NCI-H69 (cell line): ENCODE results near the gene PNLIPRP3.
"Not testable (repeated sequence)": the region's sequence is repeated elsewhere in the genome, so short reads cannot be mapped to it uniquely, and the experiment has no call there.

Experiments used
- DNase-seq: peaks from one replicate; lab custom pipeline; 2025; lab: John Stamatoyannopoulos, UW

Gene PNLIPRP3

GRCh38 chr10:116427671-116428070 lies at the start of gene PNLIPRP3:
Gene PNLIPRP3, plus strand, starts transcription at chr10:116427847. Its CDS starts 166 bp downstream, at chr10:116428013.
- no peak for DNase-seq

DNA sequence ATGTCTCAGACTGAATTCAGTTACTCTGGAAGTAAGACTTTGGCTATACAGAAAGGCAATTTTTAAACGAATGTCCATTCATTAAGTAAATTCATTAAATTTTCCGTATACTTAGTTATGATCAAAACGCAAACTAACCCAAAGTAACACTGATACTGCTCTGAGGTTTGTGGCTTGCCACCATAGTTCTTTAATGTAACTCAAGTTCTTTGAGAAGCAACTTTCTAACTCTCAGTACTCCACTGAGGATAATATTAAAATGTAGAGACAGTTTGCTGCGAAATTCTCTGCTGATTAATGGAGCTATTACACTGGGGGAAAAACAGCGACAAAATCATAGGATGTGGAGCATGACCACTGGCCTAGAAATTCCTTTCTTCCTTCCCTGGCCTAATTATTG lies 45.4 kb upstream of the PNLIPRP3 start:
- no peak for DNase-seq

DNA sequence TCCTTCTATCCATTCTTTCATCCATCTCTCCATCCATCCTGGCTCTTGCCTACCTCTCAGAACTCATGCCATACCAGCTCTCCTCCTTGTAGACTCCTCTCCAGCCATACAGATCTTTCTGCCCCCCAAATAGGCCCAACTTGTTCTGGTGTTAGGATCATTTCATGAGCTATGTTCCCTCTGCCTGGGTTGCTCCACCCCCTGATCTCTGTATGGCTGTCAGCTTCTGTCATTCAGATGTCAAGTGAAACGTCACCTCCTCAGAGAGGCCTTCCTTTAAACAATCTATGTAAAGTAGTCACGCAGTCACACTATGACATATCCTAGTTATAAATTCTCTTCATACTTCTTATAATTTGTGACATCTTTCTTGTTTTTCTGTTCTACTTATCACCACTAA lies 42.3 kb upstream of the PNLIPRP3 start:
- DNase-seq = no peak

DNA sequence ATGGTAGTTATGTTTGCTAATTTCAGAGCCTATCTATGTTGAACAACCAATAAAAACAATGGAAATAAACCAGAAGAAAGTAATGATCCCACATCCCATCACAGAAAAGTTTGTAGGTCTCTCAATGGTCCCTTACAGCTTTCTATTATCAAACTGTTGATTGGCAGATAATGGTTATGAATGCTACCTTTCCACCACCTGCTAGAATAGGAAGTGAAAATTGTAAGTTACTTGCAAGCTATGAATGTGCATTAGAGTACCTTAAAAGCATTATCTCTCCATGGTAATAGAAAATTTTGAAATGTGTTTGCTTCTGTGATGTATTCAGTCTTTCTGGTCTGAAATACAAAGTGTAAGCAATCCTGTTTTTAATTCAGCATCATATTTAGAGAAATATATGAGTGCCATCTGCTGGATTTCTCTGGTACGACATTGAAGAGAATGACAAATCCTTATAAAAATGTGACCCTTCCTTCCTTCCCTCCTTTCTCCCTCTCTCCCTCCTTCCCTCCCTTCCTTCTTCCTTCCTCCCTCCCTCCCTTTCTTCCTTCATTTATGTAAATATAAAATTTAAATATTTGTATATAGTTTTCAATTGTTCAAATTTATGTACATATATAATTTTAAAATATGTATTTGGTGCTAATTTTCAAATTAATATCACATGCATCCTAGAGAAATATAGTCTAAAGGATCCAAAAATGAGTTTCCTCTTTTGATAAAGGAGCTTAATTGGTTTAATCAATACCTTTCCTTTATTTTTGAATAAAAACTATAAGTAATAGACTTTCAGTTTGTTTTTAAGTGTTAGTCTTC lies 41.4 kb upstream of the PNLIPRP3 start:
- DNase-seq = peak; percentile 34

- not testable (repeated sequence) for DNase-seq
These were observed 34.3 kb upstream of the PNLIPRP3 start for GRCh38 chr10:116393246-116393831.

DNA sequence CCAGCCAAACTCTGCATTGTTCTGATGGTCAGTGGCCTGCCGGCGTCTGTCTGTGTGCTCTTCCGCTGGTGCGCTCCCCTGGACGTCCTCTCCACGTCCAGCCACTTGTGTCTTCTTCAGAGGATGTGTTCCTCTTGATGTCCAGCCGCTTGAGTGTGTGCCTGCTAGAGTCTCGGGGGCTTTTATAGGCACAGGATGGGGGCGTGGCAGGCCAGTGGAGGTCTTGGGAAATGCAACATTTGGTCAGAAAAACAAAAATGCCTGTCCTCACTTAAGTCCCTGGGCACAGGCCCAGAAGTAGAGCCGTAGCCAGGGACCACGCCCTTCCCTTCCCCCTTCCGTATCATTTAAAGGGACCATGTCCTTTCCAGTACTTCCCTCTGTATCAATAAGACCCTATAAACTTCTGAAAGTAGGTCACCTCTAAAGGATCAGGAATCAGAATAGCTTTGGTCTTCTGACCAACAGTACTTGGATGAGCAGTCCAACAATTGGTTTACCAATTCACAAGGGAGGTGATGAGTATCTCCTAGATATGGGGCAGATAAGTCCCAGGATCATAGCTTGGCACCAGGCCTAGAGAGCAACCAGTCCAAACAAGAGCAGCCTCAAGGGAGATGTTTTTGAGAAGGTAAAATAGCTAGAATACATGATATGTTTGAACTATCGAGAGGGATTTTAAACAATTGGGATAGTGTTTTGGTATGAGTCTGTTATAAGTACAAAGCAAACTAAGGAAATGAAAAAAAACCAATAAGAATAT lies 32.2 kb upstream of the PNLIPRP3 start:
- no peak for DNase-seq

DNA sequence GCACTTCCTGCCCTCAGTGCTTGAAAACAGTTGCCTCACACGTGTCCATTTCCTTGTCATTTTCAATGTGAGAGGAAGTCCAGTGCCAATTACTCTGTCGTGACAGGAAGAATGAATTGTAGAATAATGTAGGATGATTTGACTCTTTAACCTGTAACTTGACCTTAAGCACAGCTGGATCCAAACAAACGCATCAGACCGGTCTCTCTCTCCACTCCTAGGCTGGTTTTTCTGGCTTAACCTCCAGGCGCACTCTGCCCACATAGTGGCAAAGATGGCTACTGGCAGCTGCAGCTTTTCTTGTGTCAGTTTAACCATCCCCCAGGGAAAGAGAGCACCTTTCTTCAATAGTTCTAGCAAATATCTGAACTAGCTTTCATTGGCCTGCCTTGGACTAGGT lies 29.4 kb upstream of the PNLIPRP3 start:
- no peak for DNase-seq

GRCh38 chr10:116402858-116403257 lies 24.8 kb upstream of the PNLIPRP3 start:
- DNase-seq = no peak

GRCh38 chr10:116403740-116404250 lies 23.9 kb upstream of the PNLIPRP3 start:
- no peak for DNase-seq

DNA sequence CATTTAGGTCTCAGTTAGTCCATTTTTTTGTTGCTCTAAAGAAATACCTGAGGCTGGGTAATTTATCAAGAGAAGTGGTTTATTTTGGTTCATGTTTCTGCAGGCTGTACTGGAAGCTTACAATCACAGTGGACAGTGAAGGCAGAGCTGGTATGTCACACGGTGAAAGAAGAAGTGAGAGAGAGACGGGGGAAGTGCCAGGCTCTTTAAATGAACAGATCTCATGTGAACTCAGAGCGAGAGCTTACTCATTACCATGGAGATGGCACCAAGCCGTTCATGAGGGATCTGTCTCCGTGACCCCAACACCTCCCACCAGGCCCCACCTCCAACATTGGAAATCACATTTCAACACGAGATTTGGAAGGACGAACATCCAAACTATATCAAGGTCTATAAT lies 18.9 kb upstream of the PNLIPRP3 start:
- no peak for DNase-seq

DNA sequence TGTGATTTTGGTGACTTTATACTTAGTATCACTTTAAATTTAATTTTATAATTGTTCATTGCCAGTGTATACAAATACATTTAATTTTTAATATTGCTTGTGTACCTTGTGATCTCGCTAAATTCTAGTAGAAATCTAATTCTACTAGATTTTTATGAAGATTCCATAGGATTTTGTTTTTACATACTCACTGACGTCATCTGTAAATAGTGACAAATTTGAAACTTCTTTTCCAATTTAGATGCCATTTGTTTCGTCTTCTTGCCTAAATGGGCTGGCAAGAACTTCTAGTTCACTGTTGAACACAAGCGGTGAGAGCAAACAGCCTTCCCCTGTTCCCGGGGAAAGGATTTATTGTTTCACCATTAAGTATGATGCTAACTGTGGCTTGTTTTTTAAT lies 17.3 kb upstream of the PNLIPRP3 start:
- DNase-seq = no peak

GRCh38 chr10:116417821-116418220 lies 9.8 kb upstream of the PNLIPRP3 start:
- DNase-seq = no peak

GRCh38 chr10:116418389-116418788 lies 9.3 kb upstream of the PNLIPRP3 start:
- no peak for DNase-seq

DNA sequence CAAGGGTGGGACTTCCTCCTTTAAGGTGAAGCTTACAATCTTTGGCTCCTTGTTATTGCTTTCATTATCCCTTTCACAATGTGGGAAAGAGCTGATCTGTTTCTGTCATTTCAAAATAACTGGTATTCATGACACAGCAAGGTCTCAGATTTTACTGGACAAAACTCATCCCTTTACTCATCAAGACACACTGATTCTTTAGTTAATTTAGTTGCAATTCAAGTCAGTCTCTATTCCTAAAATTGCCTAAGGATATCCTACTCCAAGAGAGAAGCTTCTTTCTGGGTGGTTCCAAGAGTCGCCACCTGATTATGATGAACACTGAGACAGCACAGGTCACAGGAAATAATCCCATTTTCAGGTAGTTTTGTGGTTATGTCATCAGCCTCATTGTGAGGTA lies 5.8 kb upstream of the PNLIPRP3 start:
- DNase-seq = no peak

- no peak for DNase-seq
These were observed 1.8 kb downstream of the PNLIPRP3 start for GRCh38 chr10:116429288-116429977.

DNA sequence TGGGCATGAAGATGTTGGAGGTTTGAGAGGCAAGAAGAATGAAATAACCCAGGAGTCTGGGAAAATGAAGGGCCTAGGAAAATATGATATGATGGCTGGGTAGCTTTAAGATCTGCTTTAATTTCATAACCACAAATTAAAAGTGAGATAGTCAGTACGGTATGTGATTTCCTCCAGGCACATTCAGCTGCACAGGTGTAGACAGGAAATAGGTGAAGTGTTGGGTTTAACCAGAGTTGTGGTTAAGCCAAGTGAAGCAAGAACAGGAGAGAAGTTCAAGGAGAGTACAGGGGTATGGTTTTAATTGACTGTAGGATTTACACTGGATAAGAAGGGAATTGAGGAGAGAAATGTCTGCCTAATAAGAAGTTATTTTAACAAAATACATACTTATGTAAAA lies 2.6 kb downstream of the PNLIPRP3 start:
- no peak for DNase-seq

DNA sequence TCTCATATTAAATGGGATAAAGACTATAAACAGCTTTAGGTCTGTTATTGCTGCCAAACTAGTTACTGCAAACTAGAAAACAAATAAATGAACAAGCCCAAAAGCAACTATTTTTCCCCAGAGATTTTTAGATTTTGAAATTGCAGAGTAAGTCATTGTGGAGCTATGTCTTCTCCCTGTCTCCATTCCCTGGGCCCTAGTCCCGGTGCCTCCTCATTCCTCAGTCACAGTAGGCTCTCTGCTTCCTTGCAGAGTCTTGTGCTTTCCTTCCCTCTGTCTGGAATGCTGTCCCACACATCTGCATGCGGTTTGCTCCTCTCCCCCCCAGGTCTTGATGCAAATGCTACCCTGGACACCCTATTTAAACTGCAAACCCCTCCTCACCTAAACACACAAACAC lies 4.0 kb downstream of the PNLIPRP3 start:
- DNase-seq = no peak

DNA sequence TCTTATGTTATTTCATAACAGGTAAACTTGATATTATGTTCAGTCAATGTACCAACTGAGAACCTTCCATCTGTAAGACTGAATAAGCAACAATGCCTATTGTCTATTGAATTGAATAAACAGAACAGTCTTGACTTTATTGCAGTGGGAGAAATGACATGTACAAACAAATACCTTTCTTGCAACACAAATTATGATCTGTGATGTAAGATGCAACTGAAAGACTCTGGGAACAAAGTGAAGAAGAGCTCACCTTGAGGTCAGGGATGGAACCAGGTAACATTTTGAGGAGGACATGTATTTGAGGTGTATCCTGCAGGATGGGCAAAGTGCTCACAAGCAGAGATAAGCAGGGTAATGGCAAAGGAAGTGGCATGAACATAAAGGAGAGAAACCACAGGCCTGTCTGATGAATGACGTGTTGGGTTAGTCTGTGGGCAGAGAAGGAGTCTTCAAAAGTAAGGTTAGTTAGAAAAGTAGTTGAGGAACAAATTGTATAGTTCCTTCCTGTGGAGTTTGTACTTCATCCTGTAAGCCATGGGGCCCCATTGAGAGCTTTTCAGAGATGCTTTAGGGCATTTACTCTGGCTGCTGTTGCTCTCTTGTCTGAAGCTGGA lies 9.5 kb downstream of the PNLIPRP3 start:
- no peak for DNase-seq

DNA sequence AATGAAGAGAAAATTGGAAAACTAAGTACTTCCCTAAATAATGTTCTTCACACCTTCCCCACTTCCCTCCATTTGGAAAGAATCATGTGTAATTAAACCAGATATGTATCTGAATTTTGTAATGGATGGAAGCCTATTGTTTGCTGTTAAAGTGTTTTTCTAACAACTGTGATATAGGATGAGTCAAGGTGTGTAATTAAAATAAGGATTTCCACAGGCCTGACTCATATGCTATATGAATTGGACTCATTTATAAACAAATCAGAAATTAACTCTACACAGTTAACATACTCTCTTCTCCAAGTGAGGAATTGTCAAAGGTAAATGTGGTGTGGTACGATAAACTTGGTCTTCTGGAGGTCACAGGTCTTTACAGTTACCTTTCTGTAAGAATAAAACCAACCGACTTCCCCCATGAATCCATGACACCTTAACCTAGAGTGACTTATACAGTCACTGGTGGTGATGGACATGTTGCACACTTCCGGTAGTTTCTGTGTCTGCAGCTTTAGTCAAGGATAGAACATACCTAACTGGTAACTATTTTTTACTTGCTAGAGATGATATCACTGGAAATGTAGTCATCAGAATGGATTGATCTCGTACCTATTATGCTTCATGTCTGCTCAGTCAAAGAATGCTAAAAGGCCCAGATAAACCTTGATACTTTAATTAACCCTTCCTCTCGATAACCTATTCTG lies 12.8 kb downstream of the PNLIPRP3 start:
- no peak for DNase-seq

GRCh38 chr10:116444527-116445142 lies 17.0 kb downstream of the PNLIPRP3 start:
- peak; percentile 5 for DNase-seq

- DNase-seq = no peak
These were observed 23.2 kb downstream of the PNLIPRP3 start for GRCh38 chr10:116450861-116451260.
